Erythroblast (primary cell): ENCODE measurements around the gene ATAD3C.
A peak's percentile ranks its signal among the peaks of the same experiment; 100 is the strongest.

Experiments used
- DNase-seq, 2 experiments: peaks; one replicate each; lab custom pipeline; 2025; lab: John Stamatoyannopoulos, UW
- GATA1 ChIP-seq: IDR thresholded peaks from 2 replicates; pipeline ENCODE4 v1.6.1; 2011; ENCODE audit warnings: low read depth, mild to moderate bottlenecking, control low read depth, low read length, moderate library complexity
- POLR2A ChIP-seq: IDR thresholded peaks from 2 replicates; pipeline ENCODE4 v1.6.1; 2011; ENCODE audit warnings: mild to moderate bottlenecking, low read length

ATAD3C gene

GRCh38 chr1:1432274-1432950 is 17.1 kb upstream of the ATAD3C start:
- TF ChIP-seq GATA1 (no peak), POLR2A (no peak)
- no peak for DNase-seq

GRCh38 chr1:1432951-1433803 is 16.3 kb upstream of the ATAD3C start:
- TF ChIP-seq GATA1 (no peak), POLR2A (no peak)
- DNase-seq: no peak

- no peak for DNase-seq
- TF ChIP-seq POLR2A: no peak
Measured at GRCh38 chr1:1433804-1434130, 15.7 kb upstream of the ATAD3C start.

GRCh38 chr1:1434131-1434823 is 15.2 kb upstream of the ATAD3C start:
- DNase-seq: no peak
- no peak for TF ChIP-seq GATA1
- TF ChIP-seq POLR2A: no peak

GRCh38 chr1:1434824-1435105 is 14.7 kb upstream of the ATAD3C start:
- DNase-seq: no peak
- TF ChIP-seq GATA1 (no peak), POLR2A (no peak)

- DNase-seq: peak; percentile 76 to 80
- TF ChIP-seq GATA1 (no peak), POLR2A (no peak)
Measured at GRCh38 chr1:1435106-1435903, 14.2 kb upstream of the ATAD3C start, which contains the start of gene VWA1. TSS of gene VWA1 (plus strand) at chr1:1435690. CDS start at chr1:1435749, 59 bp downstream.

GRCh38 chr1:1435911-1436629 is 13.4 kb upstream of the ATAD3C start:
- DNase-seq: no peak
- TF ChIP-seq POLR2A: no peak
- no peak for TF ChIP-seq GATA1

GRCh38 chr1:1436630-1437032 is 12.9 kb upstream of the ATAD3C start:
- DNase-seq: no peak

GRCh38 chr1:1437033-1437903 is 12.2 kb upstream of the ATAD3C start:
- no peak for TF ChIP-seq GATA1
- TF ChIP-seq POLR2A: no peak
- no peak for DNase-seq

More at GRCh38 chr1:1436630-1437032, 12.9 kb upstream of the ATAD3C start:
- TF ChIP-seq GATA1 (no peak), POLR2A (no peak)

- TF ChIP-seq GATA1: no peak
- no peak for DNase-seq
Measured at GRCh38 chr1:1437904-1438376, 11.5 kb upstream of the ATAD3C start.

- no peak for DNase-seq
- TF ChIP-seq GATA1 (no peak), POLR2A (no peak)
Measured at GRCh38 chr1:1438531-1439381, 10.7 kb upstream of the ATAD3C start.
